Measurements from ENCODE around the gene MCF2L.

MCF2L gene

GRCh38 chr13:113115363-113116205 is 146.6 kb downstream of the MCF2L start:
- no peak overlapping the region for H3K4me3 ChIP-seq (ENCODE audit: low read depth, low read length)
- DNase-seq (ENCODE audit: low read depth): no peak
- TF ChIP-seq CTCF (IDR thresholded peaks at IDR 0.05; ENCODE audit: low read depth, low read length, missing control alignments): no peak

GRCh38 chr13:113116206-113116800 is 147.3 kb downstream of the MCF2L start:
- no peak overlapping the region for H3K4me3 ChIP-seq (ENCODE audit: low read depth, low read length)
- TF ChIP-seq CTCF (IDR thresholded peaks at IDR 0.05; ENCODE audit: low read depth, low read length, missing control alignments): no peak
- no peak for DNase-seq (ENCODE audit: low read depth)

- DNase-seq (ENCODE audit: low read depth): no peak
- no peak for TF ChIP-seq CTCF (IDR thresholded peaks at IDR 0.05; ENCODE audit: low read depth, low read length, missing control alignments)
- H3K4me3 ChIP-seq (ENCODE audit: low read depth, low read length): no peak overlapping the region
Observed at GRCh38 chr13:113116871-113117271, 147.9 kb downstream of the MCF2L start.

GRCh38 chr13:113117335-113117872 is 148.4 kb downstream of the MCF2L start:
- DNase-seq (ENCODE audit: low read depth): no peak
- TF ChIP-seq CTCF (IDR thresholded peaks at IDR 0.05; ENCODE audit: low read depth, low read length, missing control alignments): no peak
- H3K4me3 ChIP-seq (ENCODE audit: low read depth, low read length): no peak overlapping the region

GRCh38 chr13:113117911-113118260 is 148.9 kb downstream of the MCF2L start:
- no peak for TF ChIP-seq CTCF (IDR thresholded peaks at IDR 0.05; ENCODE audit: low read depth, low read length, missing control alignments)
- H3K4me3 ChIP-seq (ENCODE audit: low read depth, low read length): no peak overlapping the region
- no peak for DNase-seq (ENCODE audit: low read depth)

GRCh38 chr13:113118261-113119021 is 149.4 kb downstream of the MCF2L start:
- no peak overlapping the region for H3K4me3 ChIP-seq (ENCODE audit: low read depth, low read length)
- no peak for TF ChIP-seq CTCF (IDR thresholded peaks at IDR 0.05; ENCODE audit: low read depth, low read length, missing control alignments)
- no peak for DNase-seq (ENCODE audit: low read depth)

Data from GM12864 (cell line).